HG02678 (cell line): ENCODE results near the gene CD40.

Experiments used
- ATAC-seq: cut with Tn5 transposase; IDR thresholded peaks from one replicate; pipeline ENCODE4 v1.9.1; 2021; ENCODE audit warnings: mild to moderate bottlenecking, moderate library complexity; ENCODE audit not compliant: unreplicated experiment

The CD40 gene

DNA sequence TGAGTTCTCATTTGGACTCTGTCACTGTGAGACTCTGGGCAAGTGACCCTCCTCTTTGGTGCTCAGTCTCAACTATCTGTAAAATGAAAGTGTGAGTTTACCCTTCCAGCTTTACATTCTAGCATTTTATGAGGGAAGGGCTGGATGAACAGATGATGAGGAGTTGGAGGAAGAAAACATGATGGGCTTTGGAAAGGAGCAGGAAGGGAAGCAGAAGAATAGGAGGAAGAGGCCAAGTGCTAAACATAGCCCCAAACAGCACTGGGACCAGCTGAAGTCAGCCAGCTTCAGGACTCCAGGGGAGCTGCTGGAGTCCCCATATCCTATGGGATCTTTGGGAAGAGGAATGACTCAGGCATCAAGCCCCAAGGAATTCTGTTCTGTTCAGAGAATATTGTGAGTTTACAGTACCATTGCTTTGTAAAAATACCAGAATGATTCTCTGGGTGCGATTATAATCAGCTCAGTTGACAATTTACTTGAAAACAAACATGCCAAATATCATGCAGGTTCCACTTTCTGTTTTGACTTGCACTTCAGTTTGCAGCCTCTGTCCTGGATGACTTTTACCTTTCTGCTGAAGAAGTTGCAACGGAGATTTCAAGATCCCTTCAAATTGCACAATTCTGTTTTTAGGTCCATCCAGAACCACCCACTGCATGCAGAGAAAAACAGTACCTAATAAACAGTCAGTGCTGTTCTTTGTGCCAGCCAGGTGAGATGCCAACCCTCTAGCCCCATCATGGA lies 3.2 kb downstream of the CD40 start:
- no peak for ATAC-seq

DNA sequence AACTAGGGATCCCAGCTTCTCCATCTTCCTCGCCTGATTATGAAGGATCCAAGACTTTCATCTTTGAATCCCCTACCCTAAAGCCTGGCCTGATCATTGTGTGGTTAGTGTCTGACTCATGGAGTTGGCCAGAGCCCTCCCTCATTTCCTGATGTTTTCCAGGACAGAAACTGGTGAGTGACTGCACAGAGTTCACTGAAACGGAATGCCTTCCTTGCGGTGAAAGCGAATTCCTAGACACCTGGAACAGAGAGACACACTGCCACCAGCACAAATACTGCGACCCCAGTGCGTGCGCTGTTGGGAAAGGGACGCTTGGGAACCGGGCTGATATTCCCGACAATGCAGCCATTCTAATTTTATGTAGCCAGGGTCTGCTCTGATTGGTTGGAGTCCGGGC lies 4.0 kb downstream of the CD40 start:
- no peak for ATAC-seq

DNA sequence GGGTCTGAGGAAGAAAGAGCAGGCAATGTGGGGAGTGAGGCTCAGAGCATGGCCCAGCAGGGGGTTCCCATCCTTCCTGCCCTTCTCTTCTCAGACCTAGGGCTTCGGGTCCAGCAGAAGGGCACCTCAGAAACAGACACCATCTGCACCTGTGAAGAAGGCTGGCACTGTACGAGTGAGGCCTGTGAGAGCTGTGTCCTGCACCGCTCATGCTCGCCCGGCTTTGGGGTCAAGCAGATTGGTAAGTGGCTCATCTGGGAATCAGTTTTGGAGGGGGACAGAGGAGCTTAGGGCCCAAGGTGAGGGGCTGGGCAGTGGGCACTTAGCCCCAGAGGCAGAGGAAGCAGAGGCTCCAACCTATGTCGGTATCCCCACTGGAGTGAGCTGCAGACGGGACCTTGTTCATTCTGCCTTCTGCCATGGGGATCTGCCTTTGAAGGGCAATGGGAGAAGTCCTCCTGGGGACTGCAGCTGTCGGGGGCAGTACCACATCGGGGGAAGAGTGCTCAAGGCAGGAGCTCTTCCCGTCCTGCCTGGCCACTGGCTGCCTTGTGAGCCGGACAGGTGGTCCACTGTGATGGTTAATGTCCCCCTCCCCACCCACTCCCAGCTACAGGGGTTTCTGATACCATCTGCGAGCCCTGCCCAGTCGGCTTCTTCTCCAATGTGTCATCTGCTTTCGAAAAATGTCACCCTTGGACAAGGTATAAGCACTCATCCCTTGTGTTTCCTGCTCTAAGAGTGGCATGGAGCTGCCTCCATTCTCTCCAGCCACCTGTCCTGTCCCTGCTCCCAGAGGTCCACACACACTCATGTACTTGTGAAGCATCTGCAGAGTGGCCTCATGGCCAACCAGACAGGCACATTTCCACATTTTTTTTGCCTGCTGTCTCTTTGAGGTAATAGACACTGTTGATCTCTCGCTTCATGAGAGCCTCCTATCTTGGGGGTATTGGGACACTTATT lies 4.7 kb downstream of the CD40 start:
- ATAC-seq = no peak

GRCh38 chr20:46123482-46124245 lies 5.5 kb downstream of the CD40 start:
- ATAC-seq = no peak

GRCh38 chr20:46126440-46127056 lies 8.4 kb downstream of the CD40 start:
- ATAC-seq = no peak

DNA sequence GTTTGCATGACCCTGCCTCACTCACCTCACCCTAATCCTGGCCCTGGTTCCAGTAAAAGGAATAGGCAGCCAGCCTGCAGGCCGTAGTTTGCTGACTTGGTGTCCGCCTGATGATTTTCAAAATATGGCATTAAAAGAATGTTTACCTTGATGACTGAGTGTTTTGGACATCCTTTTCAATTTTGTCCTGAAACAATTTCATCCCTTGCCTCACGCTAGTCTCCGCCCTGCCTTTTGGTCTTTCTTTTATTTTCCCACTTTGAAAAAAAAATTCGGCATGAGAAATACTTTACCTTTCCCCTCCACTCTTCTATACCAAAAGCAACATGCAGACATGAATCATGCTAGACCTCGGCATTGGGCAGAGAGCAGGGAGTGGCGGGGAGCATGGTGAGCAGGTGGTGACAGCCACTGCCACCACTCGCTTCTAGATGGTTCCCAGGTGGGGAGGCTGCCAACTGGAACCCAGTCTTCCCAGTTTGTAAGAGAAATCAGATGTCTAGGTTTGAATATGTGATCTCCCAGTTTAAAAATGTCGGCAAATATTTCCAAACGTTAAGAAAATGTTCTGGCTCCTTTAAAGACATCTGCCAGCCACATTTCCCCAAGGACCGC lies 9.4 kb downstream of the CD40 start:
- ATAC-seq = no peak

DNA sequence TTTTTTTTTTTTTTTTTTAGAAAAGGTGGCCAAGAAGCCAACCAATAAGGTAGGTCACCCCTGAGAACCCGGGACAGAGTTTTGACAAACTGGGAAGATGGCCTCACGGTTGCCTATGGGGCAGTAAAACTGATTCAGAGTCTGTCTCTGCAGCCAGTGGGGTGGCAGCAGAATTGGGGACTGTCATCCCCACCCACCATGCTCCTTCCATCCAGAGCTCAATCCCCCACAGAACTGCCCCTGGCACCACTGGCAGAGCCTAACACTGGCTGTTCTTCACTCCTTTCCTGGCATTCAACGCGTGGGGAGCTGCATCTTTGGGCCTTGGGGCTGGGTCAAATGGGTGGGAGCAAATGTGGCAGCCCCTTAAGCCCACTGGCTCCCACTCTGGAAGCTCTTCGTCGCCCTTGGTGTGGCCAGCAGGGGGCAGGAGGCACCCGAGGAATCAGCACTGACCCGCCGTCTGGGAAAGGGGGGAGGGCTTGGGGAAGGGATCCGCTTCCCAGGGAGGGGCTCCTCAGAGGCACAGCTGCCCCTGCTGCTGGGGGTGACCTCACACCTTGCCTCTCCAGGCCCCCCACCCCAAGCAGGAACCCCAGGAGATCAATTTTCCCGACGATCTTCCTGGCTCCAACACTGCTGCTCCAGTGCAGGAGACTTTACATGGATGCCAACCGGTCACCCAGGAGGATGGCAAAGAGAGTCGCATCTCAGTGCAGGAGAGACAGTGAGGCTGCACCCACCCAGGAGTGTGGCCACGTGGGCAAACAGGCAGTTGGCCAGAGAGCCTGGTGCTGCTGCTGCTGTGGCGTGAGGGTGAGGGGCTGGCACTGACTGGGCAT lies 10.4 kb downstream of the CD40 start:
- ATAC-seq = no peak

DNA sequence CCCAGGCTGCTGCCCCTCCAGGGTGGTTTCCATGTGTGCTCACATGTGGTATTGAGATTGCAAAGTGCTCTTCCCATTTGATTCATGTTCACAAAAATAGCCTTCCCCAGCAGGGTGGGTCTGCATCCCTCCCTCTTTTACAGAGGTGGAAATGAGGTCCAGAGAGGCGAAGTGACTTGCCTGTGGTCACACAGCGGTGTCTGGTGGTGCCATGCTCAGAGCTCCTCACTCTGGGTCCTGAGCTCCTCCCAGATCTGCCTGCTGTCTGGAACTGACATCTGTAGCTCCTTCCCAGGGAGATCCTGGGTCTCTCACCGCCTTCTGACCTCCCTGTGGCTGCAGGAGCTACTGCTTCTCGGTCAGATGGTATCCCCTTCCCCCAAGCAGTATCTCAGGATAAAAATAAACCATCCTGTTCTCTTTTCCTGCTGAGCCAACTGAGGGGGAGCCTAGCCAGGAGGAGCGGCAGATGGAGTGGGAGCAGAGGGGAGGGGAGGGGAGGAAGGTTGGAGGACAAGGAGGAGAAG lies 11.9 kb downstream of the CD40 start:
- no peak for ATAC-seq

DNA sequence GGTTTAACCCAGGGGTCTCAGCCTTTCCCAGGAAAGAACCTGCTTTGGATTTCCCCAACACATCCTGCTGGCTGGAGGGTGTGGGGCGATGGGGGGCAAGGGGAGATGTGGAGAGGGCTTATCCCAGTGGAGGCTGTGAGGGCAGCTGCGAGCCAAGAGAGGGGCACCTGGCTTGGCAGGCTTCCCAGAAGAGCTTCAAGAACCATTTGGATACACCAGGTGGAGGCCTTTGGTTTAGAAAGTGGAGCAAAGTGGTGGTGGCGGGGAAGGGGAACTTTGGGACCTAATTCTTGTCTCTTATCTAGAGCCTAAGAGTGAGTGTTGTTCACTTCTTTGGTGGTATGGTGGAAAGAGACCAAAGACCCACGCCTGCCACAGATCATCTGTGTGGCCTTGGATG lies 12.4 kb downstream of the CD40 start:
- ATAC-seq = no peak

- ATAC-seq = no peak
These were observed 13.3 kb downstream of the CD40 start for GRCh38 chr20:46131396-46131795.

- ATAC-seq = peak; percentile 59
These were observed 14.6 kb downstream of the CD40 start for GRCh38 chr20:46132705-46133120.

DNA sequence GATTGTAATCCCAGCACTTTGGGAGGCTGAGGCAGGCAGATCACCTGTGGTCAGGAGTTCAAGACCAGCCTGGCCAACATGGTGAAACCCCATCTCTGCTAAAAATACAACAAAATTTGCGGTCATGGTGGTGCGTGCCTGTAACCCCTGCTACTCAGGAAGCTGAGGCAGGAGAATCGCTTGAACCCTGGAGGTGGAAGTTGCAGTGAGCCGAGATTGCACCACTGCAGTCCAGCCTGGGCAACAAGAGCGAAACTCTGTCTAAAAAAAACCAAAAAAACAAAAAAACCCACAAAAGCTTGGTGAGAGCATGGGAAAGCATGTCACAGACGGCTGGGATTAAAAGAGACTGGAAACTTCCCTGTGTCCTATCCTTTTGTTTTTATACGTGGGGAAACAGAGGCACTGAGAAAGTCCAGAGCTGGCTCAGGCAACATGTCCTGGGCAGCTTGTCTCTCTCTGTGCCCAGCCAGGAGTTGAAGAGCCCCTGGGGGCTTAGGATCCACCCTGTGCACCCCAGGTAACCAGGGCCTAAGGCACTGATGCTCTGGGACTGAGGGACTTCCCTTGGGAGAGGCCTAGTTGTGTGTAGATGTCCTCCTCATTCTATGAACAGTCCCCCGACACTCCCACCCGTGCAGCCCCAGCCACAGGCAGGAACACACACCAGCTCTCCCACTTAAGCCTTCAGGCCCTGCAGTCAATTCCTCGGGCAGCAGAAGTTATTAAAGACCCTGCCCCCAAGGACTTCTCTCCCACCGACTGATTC lies 16.0 kb downstream of the CD40 start:
- no peak for ATAC-seq

DNA sequence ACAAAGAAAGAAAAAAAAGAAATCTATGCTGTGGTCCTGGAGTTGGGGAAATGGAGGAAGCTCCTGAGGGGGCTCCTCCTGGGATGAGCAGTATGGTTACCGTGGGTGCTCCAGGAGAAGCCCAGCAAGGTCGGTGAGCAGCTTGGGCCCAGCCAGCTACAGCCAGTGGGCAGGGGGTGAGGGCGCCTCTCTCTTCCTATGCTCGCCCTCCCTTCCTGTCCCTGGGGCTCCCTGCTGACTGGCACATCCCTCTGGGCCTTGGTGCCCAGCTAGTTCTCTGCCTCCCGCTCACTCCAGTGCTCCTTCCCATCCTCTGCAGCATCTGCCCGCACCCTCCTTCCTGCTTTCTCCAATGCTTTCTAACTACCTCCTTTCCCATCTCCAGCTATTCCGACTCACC lies 16.6 kb downstream of the CD40 start:
- ATAC-seq = no peak

DNA sequence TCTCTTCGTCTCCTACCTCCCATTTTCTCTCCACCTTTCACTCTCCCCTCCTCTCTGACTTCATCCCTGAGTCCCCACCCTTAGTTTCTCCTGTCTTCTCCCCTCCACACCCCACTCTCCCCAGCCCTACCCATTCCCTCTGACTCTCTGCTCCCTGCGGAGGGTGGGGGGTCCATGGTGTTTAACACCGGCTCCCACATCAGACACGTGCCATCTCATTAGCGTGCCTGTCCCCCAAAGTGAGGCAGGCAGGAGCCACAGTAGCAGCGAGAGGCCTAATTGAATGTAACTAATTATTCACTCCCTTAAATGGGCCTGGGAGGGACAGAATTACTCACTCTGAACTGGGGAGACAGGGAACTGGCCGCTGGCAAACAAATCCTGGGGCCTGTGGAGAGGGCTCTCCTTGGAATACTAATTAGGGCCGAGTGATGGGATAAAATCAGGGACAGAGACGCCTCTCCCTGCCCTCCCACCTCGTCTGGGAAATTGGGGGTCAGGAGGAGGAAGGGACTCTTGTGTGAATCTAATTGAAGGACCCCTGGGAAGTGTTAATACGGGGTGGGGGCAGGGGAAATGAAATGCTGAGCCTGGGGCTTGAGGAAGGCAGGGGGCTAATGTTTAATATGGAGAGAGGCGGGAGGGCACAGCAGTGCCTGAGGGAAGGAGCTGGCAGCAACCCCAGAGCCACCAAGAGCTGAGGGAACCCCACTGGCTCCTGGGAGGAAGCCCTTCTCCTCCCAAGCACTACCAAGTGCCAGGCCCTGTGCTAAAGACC lies 17.9 kb downstream of the CD40 start:
- ATAC-seq = no peak

- no peak for ATAC-seq
These were observed 19.7 kb downstream of the CD40 start for GRCh38 chr20:46137816-46138215.

GRCh38 chr20:46139266-46139889 lies 21.3 kb downstream of the CD40 start:
- no peak for ATAC-seq

DNA sequence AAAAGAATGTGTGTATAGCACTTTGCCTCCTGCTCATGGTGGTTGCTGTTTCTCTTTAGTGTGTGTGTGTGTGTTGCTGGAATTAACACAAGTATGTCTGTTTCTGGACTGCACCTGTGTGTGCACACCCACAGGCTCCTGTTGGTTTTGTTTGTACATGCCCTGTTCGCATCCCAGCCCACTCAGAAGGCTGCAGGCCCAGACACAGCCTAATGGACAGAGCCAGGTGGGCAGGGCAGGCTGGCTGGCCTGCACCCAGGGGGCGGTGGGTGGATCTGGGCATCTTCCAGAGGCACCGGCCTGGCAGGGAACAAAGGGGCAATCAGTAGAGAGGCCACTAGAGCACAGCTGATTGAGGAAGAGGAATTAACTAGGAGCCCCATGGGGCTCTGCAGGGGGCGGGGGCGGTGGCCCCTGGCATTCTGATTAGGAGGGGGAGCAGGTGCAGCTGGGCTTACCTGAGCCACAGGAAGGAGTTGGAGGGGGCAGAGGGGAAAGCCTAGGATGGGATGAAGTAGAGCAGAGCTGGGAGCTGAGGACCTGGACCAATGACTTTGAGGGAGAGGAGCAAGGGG lies 21.9 kb downstream of the CD40 start:
- ATAC-seq = no peak
